Muscle of back (tissue), 11 donors: ENCODE data around the gene BBX. TPM values are rescaled to one million over a fixed set of nuclear protein-coding genes. Genes with fewer than 3 reads are reported as not detected.
"Not testable (repeated sequence)": the region's sequence is repeated elsewhere in the genome, so short reads cannot be mapped to it uniquely, and the experiment has no call there.

Experiments used
- DNase-seq, 3 donors: peaks; one replicate each; pipeline versions ENCODE4 v3.0.0 to v3.0.0-alpha.2; 2013
- polyA plus RNA-seq, 10 donors: library from polyadenylated mRNA; unstranded; fragments of 120-200 nt; gene quantifications; one replicate each; pipeline ENCODE4 v1.2.1, GENCODE V29; 2013; ENCODE audit not compliant: insufficient read length in 10 of 10

BBX gene
- polyA plus RNA-seq, 10 donors: 30.2 to 52.6 (median 39.7) TPM

DNA sequence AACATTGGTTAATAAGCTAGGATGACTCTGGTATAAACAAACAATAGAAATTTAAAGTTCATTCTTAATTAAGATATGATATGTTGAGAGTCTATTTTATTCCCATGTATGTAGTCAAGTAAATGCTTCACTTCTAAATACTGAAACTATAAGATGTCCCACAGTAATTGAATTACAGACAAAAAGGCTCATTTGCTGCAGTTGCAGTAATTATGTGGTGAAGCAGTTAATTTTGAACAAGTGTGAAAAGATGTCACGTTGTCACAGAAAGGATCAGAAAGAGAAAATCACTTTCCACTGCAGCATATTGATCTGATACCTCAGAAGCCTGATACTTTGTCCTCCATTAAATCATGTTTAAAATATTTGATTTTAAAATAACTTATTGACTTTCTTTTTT, 159.8 kb downstream of the BBX start:
- no peak for DNase-seq

DNA sequence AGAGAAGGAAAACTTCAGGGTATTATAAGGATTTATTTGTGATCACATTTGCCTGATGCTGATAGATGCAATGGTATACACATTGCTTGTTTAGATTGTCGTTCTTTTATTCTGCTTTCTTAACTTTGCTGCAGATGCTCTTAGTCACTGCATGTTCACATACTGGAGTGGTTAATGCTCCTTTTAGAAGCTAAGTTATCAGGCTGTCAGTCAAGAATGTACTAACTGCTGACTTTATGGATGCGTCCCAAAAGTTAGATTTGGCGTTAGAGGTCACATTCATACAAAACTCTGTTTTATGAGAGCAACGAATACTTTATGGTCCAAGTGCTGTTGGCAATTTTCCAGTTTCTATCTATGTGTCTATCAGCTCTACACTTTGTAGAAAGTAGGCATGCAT, 160.7 kb downstream of the BBX start:
- DNase-seq: no peak

DNA sequence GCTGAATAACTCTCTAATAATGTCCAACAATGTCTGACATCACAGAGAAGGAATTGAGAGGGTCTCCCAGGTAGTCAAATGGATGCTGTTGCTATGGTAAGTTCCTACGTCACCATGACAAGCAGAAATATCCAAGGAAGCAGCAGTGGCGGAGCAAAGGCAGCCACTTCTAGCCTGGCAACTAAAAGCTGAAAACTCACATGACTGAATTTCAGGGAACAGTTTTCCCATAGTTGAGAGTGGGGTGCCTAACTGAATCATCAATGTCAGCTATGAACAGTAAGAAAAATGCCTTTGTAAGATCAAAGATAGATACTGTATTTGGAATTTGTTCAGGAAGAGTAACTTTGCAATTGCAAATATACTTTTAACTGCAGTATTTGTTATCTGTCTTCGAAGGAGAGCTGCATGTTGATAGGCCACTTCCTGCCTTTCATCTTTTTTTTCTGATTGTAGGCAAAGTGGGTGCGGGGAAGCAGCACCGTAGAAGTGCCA, 161.7 kb downstream of the BBX start:
- no peak for DNase-seq

GRCh38 chr3:107685383-107685782, 162.6 kb downstream of the BBX start:
- no peak for DNase-seq

DNA sequence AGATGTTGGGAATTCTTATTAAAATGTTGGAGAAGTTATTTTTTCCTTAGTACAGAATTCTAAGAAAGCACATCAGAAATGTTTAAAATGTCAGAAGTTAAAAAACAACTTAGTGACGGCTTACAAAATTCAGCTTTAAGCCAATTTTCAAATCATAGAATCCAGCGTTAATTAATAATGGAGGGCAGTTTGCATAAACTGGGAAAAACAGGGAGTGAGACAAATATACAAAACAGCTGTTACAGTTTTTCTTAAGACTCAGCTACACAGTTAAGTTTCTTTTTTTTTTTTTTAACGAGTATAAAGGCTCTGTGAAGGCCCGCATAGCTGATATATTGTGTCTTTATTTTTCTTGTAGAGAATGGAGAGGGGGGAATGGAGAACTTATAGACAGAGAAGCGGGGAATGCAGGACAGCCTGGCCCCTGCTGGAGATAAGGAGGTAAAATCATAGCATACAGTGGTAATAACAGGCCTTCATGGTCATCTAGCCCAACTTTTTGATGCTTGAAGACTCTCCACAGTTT, 164.4 kb downstream of the BBX start:
- no peak for DNase-seq

- no peak for DNase-seq
These were observed 166.6 kb downstream of the BBX start for GRCh38 chr3:107689355-107689754.

GRCh38 chr3:107690522-107691138, 167.9 kb downstream of the BBX start:
- DNase-seq: peak in 2 of 3 donors; percentile 42 to 63

DNA sequence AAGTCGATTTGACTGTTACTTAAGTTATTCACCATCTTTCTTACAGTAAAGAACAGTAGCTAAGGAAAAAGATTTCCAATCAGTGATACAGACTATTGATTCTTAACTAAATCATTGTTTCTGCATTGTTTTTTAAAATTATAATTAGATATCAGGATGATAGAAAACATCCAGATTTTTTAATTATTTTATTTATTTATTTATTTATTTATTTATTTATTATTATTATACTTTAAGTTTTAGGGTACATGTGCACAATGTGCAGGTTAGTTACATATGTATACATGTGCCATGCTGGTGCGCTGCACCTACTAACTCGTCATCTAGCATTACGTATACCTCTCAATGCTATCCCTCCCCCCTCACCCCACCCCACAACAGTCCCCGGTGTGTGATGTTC, 169.2 kb downstream of the BBX start:
- not testable (repeated sequence) for DNase-seq

GRCh38 chr3:107697348-107697747, 174.6 kb downstream of the BBX start:
- DNase-seq: not testable (repeated sequence)

DNA sequence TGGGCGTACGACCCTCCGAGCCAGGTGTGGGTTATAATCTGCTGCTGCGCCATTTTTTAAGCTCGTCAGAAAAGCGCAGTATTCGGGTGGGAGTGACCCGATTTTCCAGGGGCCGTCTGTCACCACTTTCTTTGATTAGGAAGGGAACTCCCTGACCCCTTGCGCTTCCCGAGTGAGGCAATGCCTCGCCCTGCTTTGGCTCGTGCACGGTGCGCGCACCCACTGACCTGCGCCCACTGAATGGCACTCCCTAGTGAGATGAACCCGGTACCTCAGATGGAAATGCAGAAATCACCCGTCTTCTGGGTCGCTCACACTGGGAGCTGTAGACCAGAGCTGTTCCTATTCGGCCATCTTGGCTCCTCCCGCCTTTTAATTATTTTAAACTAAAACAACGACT, 175.1 kb downstream of the BBX start:
- DNase-seq: not testable (repeated sequence)

- DNase-seq: no peak
These were observed 176.9 kb downstream of the BBX start for GRCh38 chr3:107699682-107700081.

GRCh38 chr3:107701299-107701698, 178.5 kb downstream of the BBX start:
- no peak for DNase-seq

DNA sequence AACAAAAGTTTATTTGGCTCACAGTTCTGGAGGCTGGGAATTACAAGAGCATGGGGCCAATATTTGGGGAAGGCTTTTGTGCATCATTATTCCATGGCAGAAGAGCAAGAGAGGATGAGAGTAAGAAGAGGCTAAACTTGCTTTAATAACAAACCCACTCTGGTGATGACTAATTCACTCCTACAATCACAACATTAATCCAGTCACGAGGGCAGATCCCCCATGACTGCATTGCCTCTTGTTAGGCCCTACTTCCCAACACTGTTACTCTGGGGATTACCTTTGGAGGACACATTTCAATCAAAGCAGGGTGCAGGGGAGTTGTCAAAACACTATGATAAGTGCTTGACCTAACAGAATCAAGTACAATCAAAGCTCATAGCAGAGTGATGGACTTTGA, 181.7 kb downstream of the BBX start:
- DNase-seq: no peak

GRCh38 chr3:107705046-107705445, 182.3 kb downstream of the BBX start:
- peak in 1 of 3 donors; percentile 38 for DNase-seq

GRCh38 chr3:107710851-107711250, 188.1 kb downstream of the BBX start:
- DNase-seq: peak in 2 of 3 donors; percentile 11 to 17

- no peak for DNase-seq
These were observed 194.0 kb downstream of the BBX start for GRCh38 chr3:107716734-107717133.

DNA sequence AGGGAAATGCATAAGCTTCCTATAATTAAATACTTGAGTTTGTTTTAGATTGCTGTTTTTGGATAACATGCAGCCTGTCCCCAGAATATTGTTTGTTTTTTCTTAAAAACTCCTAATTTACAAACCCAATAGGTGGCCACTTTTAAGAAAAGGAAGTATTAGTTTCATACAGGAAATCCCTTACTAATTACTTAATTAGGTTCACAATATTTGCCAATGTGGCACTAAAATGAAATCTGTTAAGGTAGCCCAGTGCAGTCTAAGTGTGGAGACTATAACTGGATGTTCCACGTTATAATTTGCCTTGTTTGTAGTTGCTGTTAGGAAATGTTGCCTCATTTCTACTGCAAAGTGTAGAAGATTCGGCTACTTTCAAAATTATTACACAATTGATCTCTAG, 195.8 kb downstream of the BBX start:
- no peak for DNase-seq

- DNase-seq: no peak
These were observed 204.3 kb downstream of the BBX start for GRCh38 chr3:107727102-107727501.

DNA sequence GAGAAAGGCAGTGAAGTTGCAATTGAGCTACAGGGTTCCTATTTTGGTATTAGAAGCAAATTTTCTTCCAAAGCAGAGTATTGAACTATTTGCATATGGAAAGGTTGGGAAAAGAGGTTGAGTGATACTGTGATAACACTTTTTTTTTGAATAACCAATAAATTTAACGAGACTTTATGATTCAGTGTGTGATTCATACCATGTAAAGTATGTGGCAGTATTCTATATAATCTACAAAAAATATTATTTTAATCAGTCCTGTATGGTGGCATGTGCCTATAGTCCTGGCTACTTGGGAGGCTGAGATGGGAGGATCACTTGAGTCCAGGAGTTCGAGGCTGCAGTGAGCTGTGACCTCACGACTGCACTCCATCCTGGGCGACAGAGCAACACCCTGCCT, 206.9 kb downstream of the BBX start:
- DNase-seq: no peak

DNA sequence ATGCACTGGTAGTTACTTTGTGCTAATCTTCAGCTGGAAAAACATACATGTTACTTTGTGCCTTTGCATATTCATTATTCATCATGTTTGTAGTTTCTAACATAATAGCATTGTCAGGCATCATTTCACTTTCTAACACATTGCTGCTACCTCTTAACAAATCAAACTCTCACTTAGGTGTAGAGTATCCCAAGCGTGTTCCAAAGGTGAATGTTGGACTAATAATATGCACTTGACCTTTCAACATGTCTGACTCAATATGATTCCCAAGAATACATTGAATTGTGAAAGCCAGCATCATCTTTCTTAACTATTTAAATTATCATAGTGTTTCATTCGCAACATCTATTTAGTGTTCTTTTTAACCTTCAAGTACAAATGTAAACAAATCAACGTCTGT, 211.6 kb downstream of the BBX start:
- DNase-seq: no peak

GRCh38 chr3:107737914-107738313, 215.2 kb downstream of the BBX start:
- no peak for DNase-seq

GRCh38 chr3:107738486-107739183, 215.9 kb downstream of the BBX start:
- DNase-seq: no peak

GRCh38 chr3:107739227-107739626, 216.5 kb downstream of the BBX start:
- no peak for DNase-seq
